GM23338 (cell line): ENCODE results near the gene TMEM63A.

ENCODE experiments used
- EZH2 ChIP-seq: fragments of 200-600 bp; sonication (generic); IDR thresholded peaks from one replicate; pipeline ENCODE4 v1.8.0; 2017; ENCODE audit warnings: antibody characterized with exemption, mild to moderate bottlenecking, low read depth; ENCODE audit not compliant: unreplicated experiment
- EZH2phosphoT487 ChIP-seq: fragments of 200-600 bp; sonication (generic); IDR thresholded peaks from one replicate; pipeline ENCODE4 v1.8.1; 2018; ENCODE audit warnings: antibody characterized with exemption; ENCODE audit not compliant: unreplicated experiment
- POLR2AphosphoS5 ChIP-seq: IDR thresholded peaks from 2 replicates; pipeline ENCODE4 v1.6.1; 2016; ENCODE audit warnings: antibody characterized with exemption, low read depth
- REST ChIP-seq: IDR thresholded peaks from one replicate; pipeline ENCODE4 v1.6.1; 2018; ENCODE audit warnings: antibody characterized with exemption; ENCODE audit not compliant: unreplicated experiment
- ZNF114 ChIP-seq: fragments of 250-450 bp; sonication (Bioruptor Pico); IDR thresholded peaks from 2 replicates; pipeline ENCODE4 v1.5.0; 2020; ENCODE audit warnings: mild to moderate bottlenecking, moderate library complexity
- TF ChIP-seq, protein P1 (sequence below): IDR thresholded peaks from 2 replicates; pipeline ENCODE4 v1.6.1; 2016; ENCODE audit warnings: antibody characterized with exemption
- TF ChIP-seq, protein P2 (sequence below), 2 experiments: fragments of 200-600 bp in 1 of 2; sonication (generic) in 1 of 2; conservative IDR thresholded peaks; 2 replicates each; pipeline versions ENCODE4 v1.5.1 to v1.6.1; 2016 to 2017; ENCODE audit warnings: antibody characterized with exemption in 2 of 2, low read depth in 2 of 2, mild to moderate bottlenecking in 2 of 2, moderate library complexity in 1 of 2

- TF ChIP-seq, protein P1, sequence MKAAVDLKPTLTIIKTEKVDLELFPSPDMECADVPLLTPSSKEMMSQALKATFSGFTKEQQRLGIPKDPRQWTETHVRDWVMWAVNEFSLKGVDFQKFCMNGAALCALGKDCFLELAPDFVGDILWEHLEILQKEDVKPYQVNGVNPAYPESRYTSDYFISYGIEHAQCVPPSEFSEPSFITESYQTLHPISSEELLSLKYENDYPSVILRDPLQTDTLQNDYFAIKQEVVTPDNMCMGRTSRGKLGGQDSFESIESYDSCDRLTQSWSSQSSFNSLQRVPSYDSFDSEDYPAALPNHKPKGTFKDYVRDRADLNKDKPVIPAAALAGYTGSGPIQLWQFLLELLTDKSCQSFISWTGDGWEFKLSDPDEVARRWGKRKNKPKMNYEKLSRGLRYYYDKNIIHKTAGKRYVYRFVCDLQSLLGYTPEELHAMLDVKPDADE: no peak
- TF ChIP-seq, protein P2, sequence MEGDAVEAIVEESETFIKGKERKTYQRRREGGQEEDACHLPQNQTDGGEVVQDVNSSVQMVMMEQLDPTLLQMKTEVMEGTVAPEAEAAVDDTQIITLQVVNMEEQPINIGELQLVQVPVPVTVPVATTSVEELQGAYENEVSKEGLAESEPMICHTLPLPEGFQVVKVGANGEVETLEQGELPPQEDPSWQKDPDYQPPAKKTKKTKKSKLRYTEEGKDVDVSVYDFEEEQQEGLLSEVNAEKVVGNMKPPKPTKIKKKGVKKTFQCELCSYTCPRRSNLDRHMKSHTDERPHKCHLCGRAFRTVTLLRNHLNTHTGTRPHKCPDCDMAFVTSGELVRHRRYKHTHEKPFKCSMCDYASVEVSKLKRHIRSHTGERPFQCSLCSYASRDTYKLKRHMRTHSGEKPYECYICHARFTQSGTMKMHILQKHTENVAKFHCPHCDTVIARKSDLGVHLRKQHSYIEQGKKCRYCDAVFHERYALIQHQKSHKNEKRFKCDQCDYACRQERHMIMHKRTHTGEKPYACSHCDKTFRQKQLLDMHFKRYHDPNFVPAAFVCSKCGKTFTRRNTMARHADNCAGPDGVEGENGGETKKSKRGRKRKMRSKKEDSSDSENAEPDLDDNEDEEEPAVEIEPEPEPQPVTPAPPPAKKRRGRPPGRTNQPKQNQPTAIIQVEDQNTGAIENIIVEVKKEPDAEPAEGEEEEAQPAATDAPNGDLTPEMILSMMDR (conservative IDR thresholded peaks at IDR 0.05; ENCODE audit: low read depth in 2 of 2): no peak
- TF ChIP-seq REST (no peak), EZH2phosphoT487 (no peak), EZH2 (no peak), POLR2AphosphoS5 (no peak), ZNF114 (CRISPR knock-in tag) (no peak)
Observed at GRCh38 chr1:225926551-225927113, 44.5 kb upstream of the TMEM63A start.
